Measurements from ENCODE around the gene ERAL1. TPM values are rescaled to one million over a fixed set of nuclear protein-coding genes. Genes with fewer than 3 reads are reported as not detected.

Gene ERAL1
- total and polyA plus RNA-seq, 2 of the 8 experiments (the other 6 are each of a cell fraction or from before 2014, with no cell fraction given): 67.8 to 122 TPM

DNA sequence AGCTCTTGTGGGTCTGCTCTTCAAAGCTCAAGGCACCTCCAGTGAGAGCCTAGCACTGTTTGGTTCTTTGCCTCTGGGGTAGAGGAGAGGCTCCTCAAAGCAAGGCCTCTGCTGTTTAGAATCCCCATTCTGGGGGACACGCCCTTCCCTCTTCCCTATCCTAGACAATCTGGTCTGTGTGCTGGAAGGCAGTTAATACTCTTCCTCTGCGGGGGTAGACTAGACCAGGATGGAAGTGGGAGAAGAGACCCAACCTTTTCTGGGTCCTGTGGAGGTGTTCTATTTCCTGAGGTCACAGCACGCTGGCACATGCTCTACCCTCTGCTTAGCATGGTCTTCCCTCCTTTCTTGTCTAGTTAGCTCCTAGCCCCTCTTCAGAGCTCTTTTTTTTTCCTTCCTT, 7.7 kb downstream of the ERAL1 start:
- 87% methylated on average over 3 of the region's 3 CpGs; no CpG with 5 or more reads in 1 of the 2 experiments for WGBS, 2 experiments (ENCODE audit: extremely low coverage in 1 of 2, insufficient coverage in 1 of 2, insufficient read length in 1 of 2, insufficient replicate concordance in 2 of 2, low coverage in 1 of 2, low lambda C conversion rate in 2 of 2, missing lambda C conversion rate in 1 of 2)
- Histone ChIP-seq H2AK5ac (ENCODE audit: low read depth, low read length) (no peak overlapping the region), H3K9me3 (ENCODE audit: insufficient read depth in 2 of 2, low read depth in 1 of 2, low read length in 1 of 2) (no peaks in the 10 kb centered on the region), H2BK5ac (ENCODE audit: low read depth, low read length) (no peak overlapping the region), H2BK15ac (ENCODE audit: low read length) (no peak overlapping the region), H4K8ac (ENCODE audit: extremely low read depth, insufficient read depth, low read length) (no peak overlapping the region), H3K9ac (replicated peaks in 1 of 4; ENCODE audit: extremely low read depth in 1 of 4, low read depth in 3 of 4, low read length in 3 of 4) (no peak overlapping the region), H3K79me2 (ENCODE audit: control insufficient read depth in 1 of 2, insufficient read depth in 2 of 2, low read length in 2 of 2) (no peaks in the 10 kb centered on the region), H2BK20ac (ENCODE audit: low read length) (no peak overlapping the region), H2BK12ac (ENCODE audit: low read depth, low read length) (no peak overlapping the region), H3K14ac (ENCODE audit: insufficient read length) (no peak overlapping the region), H3K27me3 (replicated peaks in 1 of 4; ENCODE audit: control insufficient read depth in 3 of 4, extremely low read depth in 1 of 4, insufficient read depth in 3 of 4, low read length in 3 of 4) (no peaks in the 10 kb centered on the region; a peak in 1 of 7 replicates), H3K4me1 (replicated peaks in 1 of 4; ENCODE audit: control insufficient read depth in 3 of 4, insufficient read depth in 4 of 4, low read length in 3 of 4) (peaks cover 0 to 6% (median 0%) of the 10 kb centered on the region in 4 experiments; a peak in 2 of 7 replicates), H3K56ac (replicated peaks; ENCODE audit: insufficient read length, low read depth, low read length) (no peak overlapping the region), H3K4me2 (ENCODE audit: insufficient read depth in 1 of 2, low read depth in 2 of 2, low read length in 2 of 2) (no peak overlapping the region), H3K4ac (replicated peaks; ENCODE audit: insufficient read length, low read depth, low read length) (no peak overlapping the region), H3K18ac (ENCODE audit: extremely low read depth, low read length) (no peak overlapping the region), H2AFZ (ENCODE audit: low read length) (no peak overlapping the region), H3K23ac (ENCODE audit: insufficient read length) (no peak overlapping the region), H4K91ac (replicated peaks; ENCODE audit: insufficient read length, low read length) (no peak overlapping the region), H3K23me2 (ENCODE audit: low read depth, low read length) (no peaks in the 10 kb centered on the region), H3K27ac (ENCODE audit: low read depth, low read length) (no peak overlapping the region), H3K79me1 (ENCODE audit: low read depth, low read length) (no peaks in the 10 kb centered on the region; the same call in 1 of the 2 replicates), H3K36me3 (ENCODE audit: control insufficient read depth in 2 of 4, insufficient read depth in 4 of 4, low read length in 3 of 4) (peaks cover 16 to 23% (median 20%) of the 10 kb centered on the region in 4 experiments; a peak in 7 of 8 replicates), H4K20me1 (replicated peaks in 1 of 2; ENCODE audit: control insufficient read depth in 1 of 2, insufficient read depth in 2 of 2, low read length in 2 of 2) (peaks cover 1 to 3% of the 10 kb centered on the region in 2 experiments), H2BK120ac (replicated peaks; ENCODE audit: low read depth, low read length) (no peak overlapping the region), H3K4me3 (ENCODE audit: extremely low read depth in 1 of 4, insufficient read depth in 2 of 4, low read depth in 3 of 4, low read length in 4 of 4) (no peak overlapping the region), H4K5ac (ENCODE audit: insufficient read length, low read depth, low read length) (no peak overlapping the region)
- no peak for TF ChIP-seq TCF12 (IDR thresholded peaks at IDR 0.05; ENCODE audit: low read depth, low read length)
- TF ChIP-seq YY1 (IDR thresholded peaks at IDR 0.05; ENCODE audit: low read depth, low read length): no peak
- no peak for TF ChIP-seq SP1 (IDR thresholded peaks at IDR 0.05; ENCODE audit: low read depth, low read length)
- no peak for TF ChIP-seq TEAD4 (IDR thresholded peaks at IDR 0.05; ENCODE audit: low read depth, low read length)
- TF ChIP-seq RNF2 (IDR thresholded peaks at IDR 0.05; ENCODE audit: borderline replicate concordance, low read depth, low read length, missing control alignments, poor library complexity, severe bottlenecking): no peak
- TF ChIP-seq PHF8 (conservative IDR thresholded peaks at IDR 0.05; ENCODE audit: low read depth, low read length): no peak
- TF ChIP-seq POU5F1 (IDR thresholded peaks at IDR 0.05; ENCODE audit: low read depth, low read length): no peak
- no peak for TF ChIP-seq BCL11A (IDR thresholded peaks at IDR 0.05; ENCODE audit: low read depth in 2 of 2, low read length in 2 of 2)
- no peak for TF ChIP-seq CEBPB (IDR thresholded peaks at IDR 0.05; ENCODE audit: low read depth, low read length)
- TF ChIP-seq, protein P1, sequence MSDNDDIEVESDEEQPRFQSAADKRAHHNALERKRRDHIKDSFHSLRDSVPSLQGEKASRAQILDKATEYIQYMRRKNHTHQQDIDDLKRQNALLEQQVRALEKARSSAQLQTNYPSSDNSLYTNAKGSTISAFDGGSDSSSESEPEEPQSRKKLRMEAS (IDR thresholded peaks at IDR 0.05): no peak
- TF ChIP-seq MAFK (IDR thresholded peaks at IDR 0.05; ENCODE audit: low read depth, low read length): no peak
- no peak for TF ChIP-seq NANOG (IDR thresholded peaks at IDR 0.05; ENCODE audit: insufficient read depth, low read depth, low read length, poor library complexity, severe bottlenecking)
- DNase-seq (ENCODE audit: low read depth in 1 of 2, low spot score in 2 of 2) (no peak), FAIRE-seq (no peak)
- ChIA-PET POLR2A (ENCODE audit: partially characterized antibody) (interaction anchor here (0.8 to 1.6 kb wide), 7 partner anchors 8 to 140 kb away, joined by 3 to 5 read pairs (median 3); partner anchors contain the start of gene FLOT2), CTCF (ENCODE audit: partially characterized antibody) (interaction anchor here (0.8 to 3.9 kb wide), 12 partner anchors 8 to 136 kb away, joined by 3 to 31 read pairs (median 6); partner anchors contain the start of genes FLOT2 and TLCD1)

All from H1 (cell line).